HepG2 (cell line): Measurements from ENCODE around the gene XXYLT1. TPM values are rescaled to one million over a fixed set of nuclear protein-coding genes. Genes with fewer than 3 reads are reported as not detected.

Source experiments
- ARID4A ChIP-seq: sonication (generic); formaldehyde crosslinking; IDR thresholded peaks from 2 replicates; pipeline ENCODE4 v1.5.0; 2020; ENCODE audit warnings: mild to moderate bottlenecking, missing genetic modification reagents, borderline replicate concordance
- ELF1 ChIP-seq: sonication (generic); formaldehyde crosslinking; IDR thresholded peaks from 2 replicates; pipeline ENCODE4 v1.4.0; 2020; ENCODE audit warnings: missing genetic modification reagents
- ETV5 ChIP-seq: IDR thresholded peaks from 2 replicates; pipeline ENCODE4 v1.6.1; 2018; ENCODE audit warnings: missing biosample characterization, missing genetic modification reagents, inconsistent platforms, borderline replicate concordance
- EZH2 ChIP-seq: conservative IDR thresholded peaks from 2 replicates; pipeline ENCODE4 v1.6.1; 2012; ENCODE audit warnings: mild to moderate bottlenecking, low read depth, low read length, moderate library complexity
- FOXO4 ChIP-seq: sonication (generic); formaldehyde crosslinking; conservative IDR thresholded peaks from 2 replicates; pipeline ENCODE4 v1.8.1; 2023; ENCODE audit warnings: missing genetic modification reagents
- HMGA1 ChIP-seq: sonication (generic); formaldehyde crosslinking; conservative IDR thresholded peaks from 2 replicates; pipeline ENCODE4 v1.4.0; 2020; ENCODE audit warnings: missing genetic modification reagents
- MED8 ChIP-seq: sonication (generic); formaldehyde crosslinking; IDR thresholded peaks from 2 replicates; pipeline ENCODE4 v1.8.1; 2023; ENCODE audit warnings: mild to moderate bottlenecking, missing genetic modification reagents; ENCODE audit not compliant: insufficient replicate concordance
- RARG ChIP-seq: sonication (generic); formaldehyde crosslinking; IDR thresholded peaks from 2 replicates; pipeline ENCODE4 v1.4.0; 2020; ENCODE audit warnings: low read depth, mild to moderate bottlenecking, missing genetic modification reagents
- ZBTB8A ChIP-seq: sonication (generic); formaldehyde crosslinking; IDR thresholded peaks from 2 replicates; pipeline ENCODE4 v1.4.0; 2020; ENCODE audit warnings: mild to moderate bottlenecking, low read depth, missing genetic modification reagents, borderline replicate concordance
- ZNF441 ChIP-seq: sonication (generic); formaldehyde crosslinking; IDR thresholded peaks from 2 replicates; pipeline ENCODE4 v1.7.0; 2021; ENCODE audit warnings: missing genetic modification reagents, borderline replicate concordance
- ZNF576 ChIP-seq: sonication (generic); formaldehyde crosslinking; IDR thresholded peaks from 2 replicates; pipeline ENCODE4 v1.4.0; 2020; ENCODE audit warnings: mild to moderate bottlenecking, missing genetic modification reagents
- ZNF670 ChIP-seq: sonication (generic); formaldehyde crosslinking; IDR thresholded peaks from 2 replicates; pipeline ENCODE4 v1.8.0; 2022; ENCODE audit warnings: mild to moderate bottlenecking, missing genetic modification reagents, borderline replicate concordance
- ZNF878 ChIP-seq: sonication (generic); formaldehyde crosslinking; IDR thresholded peaks from 2 replicates; pipeline ENCODE4 v1.8.1; 2023; ENCODE audit warnings: mild to moderate bottlenecking, missing genetic modification reagents, moderate library complexity
- polyA plus RNA-seq, 8 experiments: library from polyadenylated mRNA; depleted of rRNA in 3 of 8; stranded (reverse) in 7 of 8; unstranded in 1 of 8; fragments of >200 nt; fragmentation: Illumina TruSeq in 4 of 8; extraction: Trizol in 4 of 8; gene quantifications; 2 replicates each; pipeline versions ENCODE4 v1.2.1 to v1.2.3, GENCODE V29; 2011 to 2016; ENCODE audit warnings: low read depth in 4 of 8, missing spikeins in 1 of 8, mixed read lengths in 1 of 8; ENCODE audit not compliant: insufficient read depth in 1 of 8
- total RNA-seq, 5 experiments: library from RNA; depleted of rRNA; stranded (reverse); fragments of >200 nt; fragmentation: Illumina TruSeq; extraction: Trizol; gene quantifications; 2 replicates each; pipeline ENCODE4 v1.2.3, GENCODE V29; 2016; ENCODE audit warnings: low read depth in 1 of 5
- TF ChIP-seq, protein P1 (sequence below): sonication (generic); formaldehyde crosslinking; IDR thresholded peaks from 2 replicates; pipeline ENCODE4 v1.8.0; 2022; ENCODE audit warnings: low read depth, missing genetic modification reagents
- TF ChIP-seq, protein P2 (sequence below), 2 experiments: sonication (generic) in 1 of 2; formaldehyde crosslinking in 1 of 2; IDR thresholded peaks; 2 replicates each; pipeline versions ENCODE4 v1.5.1 to v1.6.1; 2011 to 2020; ENCODE audit warnings: borderline replicate concordance in 1 of 2, low read depth in 1 of 2, low read length in 1 of 2, mild to moderate bottlenecking in 1 of 2, missing genetic modification reagents in 1 of 2, moderate library complexity in 1 of 2
- TF ChIP-seq, protein P3 (sequence below): sonication (generic); formaldehyde crosslinking; IDR thresholded peaks from 2 replicates; pipeline ENCODE4 v1.9.0; 2022; ENCODE audit warnings: low read depth, missing genetic modification reagents

XXYLT1 gene
- total and polyA plus RNA-seq, 2 of the 13 experiments (the other 11 are each of a cell fraction or from before 2014, with no cell fraction given), result 17.7 to 19.0 TPM

DNA sequence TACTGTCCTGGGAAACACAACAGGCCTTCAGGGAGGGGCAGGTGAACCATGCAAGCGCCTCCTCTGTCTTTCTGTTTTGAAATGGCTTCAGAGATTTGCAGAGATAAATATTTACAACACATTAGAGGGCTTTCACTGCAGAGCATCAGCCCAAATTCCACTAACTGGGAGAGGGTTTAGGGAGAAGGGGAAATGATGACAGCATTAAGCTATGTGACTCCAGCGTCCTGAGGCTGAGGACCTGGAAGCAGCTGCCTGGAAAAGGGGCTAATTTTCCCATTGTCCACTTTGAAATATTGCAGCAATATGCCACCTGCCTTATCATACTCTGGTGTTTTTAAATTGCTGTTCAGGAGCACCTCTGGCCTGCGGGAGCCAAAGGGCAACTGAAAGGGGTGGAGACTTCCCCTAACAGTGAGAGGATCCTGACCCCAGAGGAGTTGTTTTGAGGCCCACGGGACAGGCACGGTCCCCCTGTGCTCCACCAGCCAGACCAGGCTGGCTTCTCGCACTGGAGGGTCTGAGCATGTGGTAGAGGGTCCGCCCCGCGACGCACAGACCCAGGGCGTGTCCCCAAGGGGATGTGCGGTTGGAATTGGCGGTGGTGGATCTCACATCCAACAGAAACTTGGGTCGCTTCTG, 110.6 kb downstream of the XXYLT1 start (continued):
- TF ChIP-seq ZBTB8A (CRISPR knock-in tag) (no peak), ZNF441 (CRISPR knock-in tag) (peak; percentile 0; the same call in 1 of the 2 replicates), EZH2 (no peak), ZNF670 (CRISPR knock-in tag) (no peak), FOXO4 (CRISPR knock-in tag) (no peak), HMGA1 (CRISPR knock-in tag) (no peak), ETV5 (CRISPR knock-in tag) (peak; percentile 84), ZNF878 (peak; percentile 69; the same call in 1 of the 2 replicates), MED8 (peak; percentile 96), ELF1 (CRISPR knock-in tag) (no peak), ZNF576 (no peak), ARID4A (CRISPR knock-in tag) (no peak; the same call in 1 of the 2 replicates), RARG (CRISPR knock-in tag) (no peak)
- TF ChIP-seq, protein P1, sequence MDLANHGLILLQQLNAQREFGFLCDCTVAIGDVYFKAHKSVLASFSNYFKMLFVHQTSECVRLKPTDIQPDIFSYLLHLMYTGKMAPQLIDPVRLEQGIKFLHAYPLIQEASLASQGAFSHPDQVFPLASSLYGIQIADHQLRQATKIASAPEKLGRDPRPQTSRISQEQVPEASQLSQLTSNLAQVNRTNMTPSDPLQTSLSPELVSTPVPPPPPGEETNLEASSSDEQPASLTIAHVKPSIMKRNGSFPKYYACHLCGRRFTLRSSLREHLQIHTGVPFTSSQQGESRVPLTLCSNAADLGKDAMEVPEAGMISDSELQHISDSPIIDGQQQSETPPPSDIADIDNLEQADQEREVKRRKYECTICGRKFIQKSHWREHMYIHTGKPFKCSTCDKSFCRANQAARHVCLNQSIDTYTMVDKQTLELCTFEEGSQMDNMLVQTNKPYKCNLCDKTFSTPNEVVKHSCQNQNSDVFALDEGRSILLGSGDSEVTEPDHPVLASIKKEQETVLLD (CRISPR knock-in tag), result no peak
- TF ChIP-seq, protein P2, sequence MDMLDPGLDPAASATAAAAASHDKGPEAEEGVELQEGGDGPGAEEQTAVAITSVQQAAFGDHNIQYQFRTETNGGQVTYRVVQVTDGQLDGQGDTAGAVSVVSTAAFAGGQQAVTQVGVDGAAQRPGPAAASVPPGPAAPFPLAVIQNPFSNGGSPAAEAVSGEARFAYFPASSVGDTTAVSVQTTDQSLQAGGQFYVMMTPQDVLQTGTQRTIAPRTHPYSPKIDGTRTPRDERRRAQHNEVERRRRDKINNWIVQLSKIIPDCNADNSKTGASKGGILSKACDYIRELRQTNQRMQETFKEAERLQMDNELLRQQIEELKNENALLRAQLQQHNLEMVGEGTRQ (IDR thresholded peaks at IDR 0.05; ENCODE audit: low read depth, low read length), result no peak
- TF ChIP-seq, protein P2 (CRISPR knock-in tag; IDR thresholded peaks at IDR 0.05; ENCODE audit: borderline replicate concordance), result no peak
- TF ChIP-seq, protein P3, sequence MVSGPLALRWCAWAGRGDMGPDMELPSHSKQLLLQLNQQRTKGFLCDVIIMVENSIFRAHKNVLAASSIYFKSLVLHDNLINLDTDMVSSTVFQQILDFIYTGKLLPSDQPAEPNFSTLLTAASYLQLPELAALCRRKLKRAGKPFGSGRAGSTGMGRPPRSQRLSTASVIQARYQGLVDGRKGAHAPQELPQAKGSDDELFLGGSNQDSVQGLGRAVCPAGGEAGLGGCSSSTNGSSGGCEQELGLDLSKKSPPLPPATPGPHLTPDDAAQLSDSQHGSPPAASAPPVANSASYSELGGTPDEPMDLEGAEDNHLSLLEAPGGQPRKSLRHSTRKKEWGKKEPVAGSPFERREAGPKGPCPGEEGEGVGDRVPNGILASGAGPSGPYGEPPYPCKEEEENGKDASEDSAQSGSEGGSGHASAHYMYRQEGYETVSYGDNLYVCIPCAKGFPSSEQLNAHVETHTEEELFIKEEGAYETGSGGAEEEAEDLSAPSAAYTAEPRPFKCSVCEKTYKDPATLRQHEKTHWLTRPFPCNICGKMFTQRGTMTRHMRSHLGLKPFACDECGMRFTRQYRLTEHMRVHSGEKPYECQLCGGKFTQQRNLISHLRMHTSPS (CRISPR knock-in tag), result peak; percentile 63; the same call in 1 of the 2 replicates
